Tibial nerve (tissue), 4 donors: ENCODE data around the gene CASTOR1.

ENCODE experiments used
- CTCF ChIP-seq, 5 experiments: fragments of 200-600 bp in 3 of 5; fragments of 450-650 bp in 2 of 5; sonication (generic) in 3 of 5; IDR thresholded peaks; one replicate each; pipeline ENCODE4 v1.5.1; 2016 to 2019; ENCODE audit warnings: antibody characterized with exemption in 5 of 5, mild to moderate bottlenecking in 3 of 5, moderate library complexity in 2 of 5
- EP300 ChIP-seq, 2 donors: sonication (generic); formaldehyde crosslinking; IDR thresholded peaks; one replicate each; pipeline ENCODE4 v1.6.1; 2017; ENCODE audit warnings: antibody characterized with exemption in 2 of 2, mild to moderate bottlenecking in 1 of 2

- no peak for TF ChIP-seq CTCF (IDR thresholded peaks at IDR 0.05)
- no peak for TF ChIP-seq EP300 (IDR thresholded peaks at IDR 0.05)
Observed at GRCh38 chr22:30279932-30280331, 9.4 kb downstream of the CASTOR1 start.
